ENCODE data around the gene MVK. TPM values are rescaled to one million over a fixed set of nuclear protein-coding genes. Genes with fewer than 3 reads are reported as not detected.

Gene MVK
- polyA plus RNA-seq (ENCODE audit: insufficient read length in 12 of 12) = 10 to 100 TPM in 10 of 12 donors, 1 to 10 TPM in 1, not detected in 1; 8.0 to 19.0 (median 15.3) TPM
- long read RNA-seq, donor 1, partial matches to known transcripts = 0 of 3 reads
- long read RNA-seq, donor 1, other reads (novel, unspliced or antisense) = 0 of 3 reads
- long read RNA-seq, donor 2, transcript MVK-201 (11 exons, 1,956 nt) = major isoform, 5 of 7 reads
- long read RNA-seq, donor 2, partial matches to known transcripts = 0 of 7 reads
- long read RNA-seq, donor 2, other reads (novel, unspliced or antisense) = 0 of 7 reads
- long read RNA-seq, donor 3, full-length matches to known transcripts = 4 of 4 reads
- long read RNA-seq, donor 3, partial matches to known transcripts = 0 of 4 reads
- long read RNA-seq, donor 3, other reads (novel, unspliced or antisense) = 0 of 4 reads
- long read RNA-seq, donor 4 = 0 reads
- long read RNA-seq, donor 5 = 0 reads
- long read RNA-seq, donor 6 = 0 reads
- long read RNA-seq, donor 7, partial matches to known transcripts = 0 of 4 reads
- long read RNA-seq, donor 7, other reads (novel, unspliced or antisense) = 0 of 4 reads
- long read RNA-seq, donor 8, transcript MVK-201 (11 exons, 1,956 nt) = major isoform, 9 of 9 reads
- long read RNA-seq, donor 8, partial matches to known transcripts = 0 of 9 reads
- long read RNA-seq, donor 8, other reads (novel, unspliced or antisense) = 0 of 9 reads
- long read RNA-seq, donor 9, partial matches to known transcripts = 17 of 26 reads
- long read RNA-seq, donor 9, other reads (novel, unspliced or antisense) = 9 of 26 reads
- long read RNA-seq, donor 10, full-length matches to known transcripts = 3 of 3 reads
- long read RNA-seq, donor 10, partial matches to known transcripts = 0 of 3 reads
- long read RNA-seq, donor 10, other reads (novel, unspliced or antisense) = 0 of 3 reads
- long read RNA-seq, donor 11, transcript MVK-201 (11 exons, 1,956 nt) = major isoform, 5 of 5 reads
- long read RNA-seq, donor 11, partial matches to known transcripts = 0 of 5 reads
- long read RNA-seq, donor 11, other reads (novel, unspliced or antisense) = 0 of 5 reads

DNA sequence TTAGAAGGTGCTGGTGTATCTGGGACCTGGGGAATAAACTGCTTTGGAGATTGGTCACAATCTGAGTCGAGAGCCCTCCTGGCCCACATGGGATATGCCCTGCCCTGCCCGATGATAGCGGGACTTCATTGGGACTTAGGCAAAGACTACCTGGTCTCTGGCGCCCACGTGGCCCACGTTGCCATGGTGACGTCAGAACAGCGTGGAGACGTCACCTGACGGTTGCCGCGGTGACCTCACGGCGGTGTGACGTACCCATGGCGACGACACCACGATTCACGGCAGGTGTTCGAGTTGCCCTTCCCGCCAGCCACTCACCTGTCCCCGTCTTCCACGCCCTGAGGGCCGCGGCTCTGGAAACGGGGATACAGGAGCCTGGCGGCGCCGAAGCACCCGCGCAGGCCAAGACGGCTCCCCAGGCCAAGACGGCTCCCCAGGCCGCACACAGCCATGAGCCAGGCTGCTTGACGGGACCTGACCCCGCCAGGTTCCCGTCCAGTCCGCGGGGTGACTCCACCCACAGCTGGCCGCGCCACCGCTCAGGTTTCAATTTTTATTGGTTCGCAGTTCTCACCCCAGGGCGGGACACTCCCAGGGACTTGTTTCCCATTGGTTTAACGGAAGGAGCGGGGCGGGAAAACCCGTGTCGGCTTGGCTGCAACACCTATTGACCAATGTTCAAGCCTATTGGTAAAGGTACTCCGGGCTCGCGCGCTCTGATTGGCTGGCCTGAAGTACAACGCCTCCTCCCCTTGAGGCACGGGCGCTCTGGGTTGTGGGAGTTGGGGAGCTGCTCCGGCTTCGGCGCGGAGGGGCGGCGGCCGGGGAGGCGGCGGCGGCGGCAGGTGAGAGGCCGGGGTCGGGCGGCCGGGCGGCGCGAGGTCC is at the start of gene MVK, which contains the start of gene MMAB:
Gene MVK, plus strand, starts transcription at position 766 of the 885 bp plus-strand sequence. CDS start 1,029 bp downstream, outside the sequence.
Gene MMAB, minus strand, starts transcription at position 476 of the 885 bp plus-strand sequence. Its CDS starts 24 bp downstream, at position 452.
- DNase-seq = peak; percentile 97

DNA sequence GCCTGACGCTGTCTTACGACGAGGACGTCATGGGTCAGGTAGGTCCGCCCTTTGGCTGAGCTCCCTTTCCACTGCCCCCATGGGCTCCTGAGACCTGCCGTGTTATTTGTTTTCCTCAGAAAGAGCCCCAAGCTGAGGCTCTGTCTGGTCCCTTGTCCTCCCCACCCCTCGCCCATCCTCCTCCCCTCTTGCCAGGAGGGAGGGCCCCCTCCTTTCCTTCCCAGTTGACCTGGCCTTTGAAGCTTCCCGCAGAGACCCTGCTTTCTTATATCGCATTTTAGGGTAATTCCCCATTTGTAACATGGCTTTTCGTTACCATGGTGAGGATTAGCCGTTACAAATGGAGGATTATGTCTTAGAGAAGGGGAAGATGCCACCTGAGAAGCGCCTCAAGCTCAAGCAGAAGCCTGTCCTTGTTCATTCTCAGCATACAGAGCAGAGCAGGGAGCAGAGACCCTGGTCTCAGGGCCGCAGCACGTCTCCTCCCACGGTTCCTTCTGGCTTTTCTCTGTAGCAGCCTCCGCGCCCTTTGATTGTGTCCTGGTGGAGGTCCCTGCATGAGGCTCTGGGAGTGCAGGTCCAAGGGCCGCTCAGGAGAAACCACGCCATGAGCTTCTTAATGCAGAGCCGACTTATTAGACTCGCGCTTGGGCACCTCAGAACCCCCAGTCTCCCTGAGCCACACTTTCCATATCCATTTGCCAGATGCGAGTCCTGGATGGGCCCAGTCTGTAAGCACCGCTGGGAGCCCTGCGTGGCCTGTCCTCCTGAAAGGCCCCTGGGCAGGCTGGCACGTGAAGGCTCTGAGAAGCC is 48.9 kb upstream of the MVK start:
- DNase-seq = no peak

DNA sequence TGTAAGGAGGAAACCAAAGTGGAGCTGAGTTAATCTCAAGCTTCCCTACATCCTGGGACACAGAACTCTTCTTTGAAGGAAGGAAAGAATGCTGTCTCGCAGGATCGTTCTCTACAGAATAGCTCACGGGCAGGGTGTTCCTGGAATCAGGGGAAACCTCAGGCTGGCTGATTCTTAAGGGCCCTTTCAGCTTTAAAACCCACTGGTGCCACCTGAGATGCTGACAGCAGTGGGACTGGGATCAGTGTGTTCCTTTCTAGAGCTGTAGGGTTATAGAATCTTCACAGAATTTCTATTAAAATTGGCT is 48.4 kb upstream of the MVK start:
- no peak for DNase-seq

DNA sequence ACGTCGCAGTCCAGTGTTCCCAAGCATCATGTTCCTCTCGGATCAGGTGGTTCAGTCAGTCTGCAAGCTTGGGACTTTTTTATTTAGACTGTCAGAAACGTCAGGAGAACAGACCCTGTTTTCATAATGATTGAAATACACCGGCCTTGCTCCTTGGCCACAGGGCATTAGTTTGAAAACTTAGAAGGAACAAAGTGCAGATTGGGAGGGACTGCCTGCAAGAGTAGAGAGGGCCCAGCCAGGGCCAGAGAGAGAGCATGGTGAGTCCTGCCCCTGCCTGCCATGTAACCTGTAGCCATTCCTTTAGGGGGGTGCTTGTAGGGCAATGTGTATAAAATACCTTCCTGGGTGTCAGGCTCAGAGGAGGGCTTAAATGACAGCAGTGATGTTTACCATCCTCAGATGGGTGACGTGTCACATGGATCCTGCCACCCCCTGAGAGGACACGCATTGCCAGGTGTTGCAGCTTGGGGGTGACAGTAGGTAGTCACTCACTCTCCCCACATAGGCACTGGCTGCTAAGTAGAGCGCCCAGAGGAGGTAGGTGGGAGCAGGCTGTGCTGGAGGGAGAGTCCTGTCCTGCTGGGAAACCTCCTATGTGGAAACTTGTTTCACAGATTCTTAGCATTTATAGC is 46.0 kb upstream of the MVK start:
- DNase-seq = no peak

DNA sequence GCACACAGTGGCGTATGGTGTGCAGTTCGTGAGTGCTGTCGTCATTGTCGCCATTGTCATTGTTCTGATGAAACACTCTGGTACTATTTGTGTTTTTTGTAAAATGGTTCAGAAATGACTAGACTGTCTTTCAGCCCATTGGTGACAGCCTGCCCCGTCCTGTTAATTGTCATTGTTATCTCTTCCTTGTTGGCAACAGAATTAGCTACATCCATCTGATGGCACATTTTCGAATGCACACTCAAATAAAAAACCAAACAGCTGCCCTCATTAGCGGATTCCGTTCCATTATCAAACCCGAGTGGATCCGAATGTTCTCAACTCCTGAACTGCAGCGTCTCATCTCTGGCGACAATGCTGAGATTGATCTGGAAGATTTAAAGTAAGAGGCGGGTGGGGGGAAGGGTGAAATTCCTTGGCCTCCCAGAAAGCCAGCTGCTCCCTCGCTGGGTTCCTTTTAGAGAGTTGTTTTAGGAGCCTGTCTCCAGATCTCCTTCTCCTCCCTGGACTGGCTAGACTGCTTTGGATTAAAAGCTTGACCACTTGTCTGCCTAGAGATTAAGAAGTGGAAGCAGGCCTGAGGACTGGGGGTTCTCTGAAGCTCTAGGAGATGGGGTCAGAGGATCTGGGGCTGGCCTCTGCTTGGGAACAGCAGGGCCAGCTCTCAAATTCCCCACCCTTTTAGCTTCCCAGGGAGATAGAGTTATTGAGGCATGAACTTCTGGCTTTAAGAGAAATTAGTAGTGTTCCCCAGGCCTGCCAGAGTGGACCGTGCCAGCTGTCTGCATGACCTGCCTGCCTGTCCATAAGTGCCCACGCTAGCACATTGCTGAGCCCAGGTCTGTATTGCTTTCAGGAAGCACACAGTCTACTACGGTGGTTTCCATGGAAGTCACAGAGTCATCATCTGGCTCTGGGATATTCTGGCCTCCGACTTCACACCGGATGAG is 43.6 kb upstream of the MVK start:
- DNase-seq = no peak

DNA sequence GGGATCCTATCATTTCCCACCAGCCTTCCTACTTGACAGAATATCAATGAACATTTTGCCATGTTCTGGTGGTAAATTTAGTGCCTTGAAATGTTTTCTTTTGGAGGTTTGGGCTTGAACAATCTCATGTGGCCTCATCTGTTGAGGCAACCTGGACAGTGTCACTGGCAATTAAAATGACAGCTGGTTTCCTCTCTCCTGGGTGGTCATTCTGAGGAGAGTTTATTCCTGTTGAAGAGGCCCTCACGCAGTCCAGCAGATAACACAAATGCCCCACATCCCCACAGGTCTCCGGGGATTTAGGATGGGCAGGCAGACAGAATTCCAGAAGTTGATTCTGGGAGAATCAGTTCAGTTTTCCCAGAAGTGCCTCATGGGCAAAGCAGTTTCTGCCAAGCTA is 42.2 kb upstream of the MVK start:
- no peak for DNase-seq

DNA sequence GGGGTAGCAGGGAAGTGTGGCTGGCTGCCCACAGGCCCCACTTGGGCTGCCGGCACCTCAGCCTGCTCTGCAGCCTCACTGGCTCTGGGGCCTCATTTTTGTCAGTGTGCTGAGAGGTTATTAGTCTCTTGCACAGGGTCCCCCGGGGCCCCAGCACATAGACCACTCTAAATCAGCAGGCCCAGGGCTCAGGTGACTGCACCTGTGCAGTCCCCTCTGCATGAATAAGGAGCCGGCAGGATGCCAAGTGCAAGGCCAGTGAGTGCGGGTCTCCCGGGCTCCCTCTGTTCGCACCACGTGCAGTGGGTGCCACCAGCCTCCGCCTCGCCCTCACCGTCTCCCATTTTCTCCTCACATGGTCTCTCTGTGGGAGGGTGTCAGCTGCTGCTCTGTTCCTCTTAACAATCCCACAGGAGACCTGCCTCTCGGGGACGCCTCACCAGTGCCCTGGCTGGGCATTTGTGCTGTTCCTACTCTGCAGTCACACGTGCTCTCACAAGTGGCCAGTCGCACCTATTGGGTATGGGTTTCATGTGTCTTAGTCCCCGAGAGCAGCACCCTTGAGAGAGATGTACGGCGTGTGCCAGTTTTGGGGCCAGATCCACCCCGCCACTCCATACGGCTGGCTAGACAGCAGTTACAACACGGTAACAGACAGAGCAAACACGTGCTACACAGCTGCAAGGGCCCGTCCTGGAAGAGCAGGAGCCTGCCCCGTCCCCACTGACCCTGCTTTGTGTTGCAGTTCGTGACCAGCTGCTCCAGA is 40.7 kb upstream of the MVK start:
- DNase-seq = no peak

DNA sequence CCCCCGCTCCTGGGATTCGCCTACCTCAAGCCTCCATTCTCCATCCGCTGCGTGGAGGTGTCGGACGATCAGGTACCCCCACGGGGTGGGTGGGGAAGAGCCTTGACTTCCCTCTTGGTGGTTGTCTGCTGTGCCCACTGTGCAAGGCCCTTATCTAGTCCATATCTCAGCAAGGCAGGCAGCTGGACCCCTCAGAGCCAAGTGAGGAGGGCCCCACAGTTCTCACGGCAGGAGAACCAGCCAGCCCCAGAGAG is 40.2 kb upstream of the MVK start:
- DNase-seq = no peak

DNA sequence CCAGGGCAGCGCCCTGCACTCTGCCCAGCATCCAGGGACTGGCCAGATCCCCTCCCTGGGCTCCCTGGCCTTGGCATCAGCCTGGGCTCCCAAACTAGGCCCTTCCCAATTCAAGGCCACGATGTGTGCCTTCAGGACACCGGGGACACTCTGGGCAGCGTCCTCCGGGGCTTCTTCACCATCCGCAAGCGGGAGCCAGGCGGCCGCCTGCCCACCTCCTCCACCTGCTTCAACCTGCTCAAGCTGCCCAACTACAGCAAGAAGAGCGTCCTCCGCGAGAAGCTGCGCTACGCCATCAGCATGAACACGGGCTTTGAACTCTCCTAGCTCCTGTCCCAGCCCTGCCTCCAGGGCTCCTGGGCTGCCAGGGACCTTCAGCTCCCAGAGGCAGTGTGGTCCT is 39.1 kb upstream of the MVK start:
- no peak for DNase-seq

DNA sequence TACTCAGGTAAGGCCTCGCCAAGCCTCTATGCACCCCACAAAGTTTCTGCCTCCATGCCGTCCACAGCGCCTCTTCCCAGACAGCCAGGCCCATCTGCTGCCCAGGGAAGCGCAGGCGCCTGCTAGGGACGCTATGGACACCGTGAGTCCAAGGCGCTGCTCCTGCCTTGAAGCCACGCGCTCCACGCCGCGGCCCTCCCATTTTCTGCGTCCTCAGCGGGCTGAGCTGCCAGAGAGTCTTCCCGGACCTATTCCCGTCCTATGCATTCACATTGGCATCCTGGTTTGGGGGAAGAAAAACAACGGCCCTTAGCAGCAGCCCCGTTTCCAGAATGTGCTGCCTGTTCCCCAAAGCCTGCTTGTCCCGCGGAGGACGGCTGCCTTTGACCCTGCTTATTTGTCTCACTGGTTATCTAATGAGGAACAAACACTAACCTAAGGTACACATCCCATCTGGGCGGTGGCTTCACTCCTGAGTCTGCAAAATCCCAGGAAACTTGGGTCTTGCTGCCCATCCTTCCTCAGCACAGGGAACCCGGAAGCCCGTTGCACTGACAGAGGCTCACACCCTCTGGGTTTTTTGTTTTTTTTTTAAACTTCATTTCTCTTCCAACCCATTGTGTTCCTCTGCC is 38.2 kb upstream of the MVK start:
- no peak for DNase-seq

DNA sequence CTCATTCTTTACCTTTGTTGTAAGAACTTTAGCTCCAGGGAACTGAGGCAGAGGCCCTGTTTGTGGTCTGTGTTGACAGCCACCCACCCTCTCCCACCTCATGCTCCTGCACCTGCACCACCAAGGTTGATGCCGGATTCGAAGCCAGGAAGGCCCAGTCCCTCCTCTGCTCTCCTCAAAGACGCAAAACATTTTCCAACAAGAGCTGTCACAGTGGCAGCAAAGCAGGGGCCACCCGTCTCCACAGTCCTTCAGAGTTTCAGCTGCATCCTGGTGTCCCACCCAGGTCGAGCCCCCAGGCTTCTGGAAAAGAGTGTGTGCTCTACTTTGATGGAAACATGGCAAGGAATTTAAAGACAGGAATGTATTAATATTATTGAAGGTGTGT is 37.7 kb upstream of the MVK start:
- DNase-seq = no peak

DNA sequence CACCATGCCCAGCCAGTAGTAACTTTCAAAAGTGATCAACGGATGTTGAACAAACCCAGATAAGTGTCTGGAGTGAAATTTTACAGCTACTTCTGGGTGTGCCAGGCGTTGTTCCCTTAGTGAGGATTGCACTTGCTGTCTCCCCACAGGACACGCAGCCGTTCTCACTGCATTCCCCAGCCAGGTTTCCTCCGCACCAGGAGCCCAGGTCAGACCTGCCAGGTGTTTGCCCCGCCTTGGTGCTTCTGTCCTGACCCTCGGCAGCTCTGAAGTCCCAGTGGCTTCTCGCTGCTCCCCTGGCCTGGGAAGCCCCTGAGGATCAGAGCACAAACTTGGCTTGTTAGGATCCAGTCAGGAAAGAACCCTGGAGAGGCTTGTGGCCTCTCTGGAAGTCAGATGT is 36.5 kb upstream of the MVK start:
- DNase-seq = no peak

DNA sequence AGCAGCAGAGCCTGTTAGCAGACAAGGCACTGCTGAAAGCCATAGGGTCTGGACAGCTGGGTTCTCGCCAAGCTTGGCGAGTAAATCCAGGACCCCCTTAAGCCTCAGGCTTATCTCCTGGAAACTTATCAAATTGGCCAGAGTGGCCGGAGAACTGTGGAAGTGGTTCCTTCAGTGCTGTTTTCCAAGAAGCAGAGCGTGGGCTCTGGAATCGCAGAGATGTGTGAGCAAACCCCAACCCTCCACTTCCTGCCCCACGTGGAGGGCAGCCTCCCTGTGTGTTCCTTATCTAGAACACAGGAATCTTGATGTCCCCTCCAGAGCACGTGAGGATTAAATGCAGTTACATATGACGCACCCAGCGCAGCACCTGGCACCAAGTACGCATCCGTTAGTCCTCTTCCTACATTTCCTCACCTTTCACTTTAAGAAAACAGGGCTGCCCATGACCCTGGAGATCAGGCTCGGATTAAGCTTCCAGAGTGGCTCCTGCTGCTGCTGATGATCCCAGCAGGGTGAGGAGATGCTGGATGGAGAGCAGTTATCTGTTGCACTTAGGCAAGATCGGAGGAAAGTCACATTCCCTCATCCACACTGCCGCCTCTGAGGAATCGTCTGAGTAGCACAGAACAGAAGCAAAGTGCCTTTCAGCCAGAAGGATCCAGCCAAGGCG is 35.3 kb upstream of the MVK start:
- no peak for DNase-seq

DNA sequence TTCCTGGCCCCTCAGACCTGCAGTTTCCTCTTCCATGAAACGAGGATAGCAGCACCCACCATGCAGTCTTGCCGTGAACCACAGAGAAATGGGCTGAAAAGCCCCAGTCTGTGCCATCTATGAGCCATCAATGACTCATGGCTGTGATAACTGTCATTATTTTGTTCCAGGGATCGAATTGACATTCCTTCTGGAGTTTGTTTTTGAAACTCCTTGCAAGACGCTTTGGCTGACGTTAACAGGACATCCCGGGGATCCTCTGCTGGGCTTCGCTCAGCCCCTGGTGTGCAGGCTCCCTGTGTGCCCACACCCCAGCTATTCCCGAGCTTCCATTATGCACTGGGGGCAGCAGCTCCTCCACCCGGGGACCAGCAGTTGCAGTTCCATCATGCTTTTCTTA is 34.1 kb upstream of the MVK start:
- DNase-seq = no peak

DNA sequence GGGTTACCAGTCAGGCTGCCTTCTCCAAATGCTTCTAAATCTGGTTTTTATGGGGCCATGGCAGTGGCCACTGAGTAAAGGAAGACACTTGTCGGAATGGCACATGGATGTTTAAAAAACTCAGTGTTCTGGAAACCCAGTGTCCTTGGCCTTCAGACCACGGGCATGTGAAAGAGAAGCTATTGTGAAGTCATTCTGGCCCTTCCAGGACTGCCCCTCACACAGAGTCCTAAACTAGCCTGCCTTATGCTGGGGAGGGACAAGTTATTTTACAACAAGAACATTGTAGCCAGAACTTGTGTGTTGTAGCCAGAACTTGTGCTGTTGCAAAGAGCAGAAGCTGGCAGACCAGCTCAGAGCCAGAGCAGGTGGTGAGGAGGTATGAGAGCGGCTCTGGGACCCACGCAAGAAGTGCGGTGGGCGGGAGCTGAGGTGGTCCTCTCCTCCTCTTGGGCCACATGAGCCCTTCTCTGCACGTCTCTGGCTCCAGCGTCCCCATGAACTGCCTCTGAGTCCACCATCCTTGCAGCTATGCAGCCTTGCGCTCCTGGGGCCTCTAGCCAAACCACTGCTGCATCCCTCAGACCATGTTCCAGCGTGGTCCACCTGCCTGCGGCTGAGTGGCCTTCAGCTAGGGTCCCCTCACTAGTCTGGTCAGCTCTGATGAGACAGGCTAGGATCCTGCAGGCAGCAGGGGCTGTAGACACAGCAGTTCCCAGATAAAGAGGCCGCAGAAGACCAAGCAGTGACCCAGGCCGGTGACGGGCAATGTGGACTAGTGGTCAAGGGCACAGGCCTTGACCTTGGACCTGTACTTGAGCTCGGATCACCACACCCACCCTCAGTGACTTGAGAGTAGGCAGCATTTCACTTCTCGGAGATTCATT is 32.8 kb upstream of the MVK start:
- no peak for DNase-seq

DNA sequence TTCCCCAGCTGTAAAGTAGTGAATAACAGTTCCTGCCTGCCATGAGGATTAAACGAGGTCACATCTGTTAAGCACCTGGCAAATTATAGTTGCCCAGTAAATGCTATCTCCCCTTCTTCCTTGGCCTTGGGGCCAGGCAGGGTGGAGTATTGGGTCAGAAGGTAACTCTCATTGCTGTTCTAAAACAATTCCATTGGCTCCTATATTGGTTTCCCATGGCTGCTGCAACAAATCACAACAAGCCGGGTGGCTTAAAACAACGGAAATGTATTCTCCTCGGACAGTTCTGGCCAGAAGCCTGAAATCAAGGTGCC is 32.2 kb upstream of the MVK start:
- no peak for DNase-seq

DNA sequence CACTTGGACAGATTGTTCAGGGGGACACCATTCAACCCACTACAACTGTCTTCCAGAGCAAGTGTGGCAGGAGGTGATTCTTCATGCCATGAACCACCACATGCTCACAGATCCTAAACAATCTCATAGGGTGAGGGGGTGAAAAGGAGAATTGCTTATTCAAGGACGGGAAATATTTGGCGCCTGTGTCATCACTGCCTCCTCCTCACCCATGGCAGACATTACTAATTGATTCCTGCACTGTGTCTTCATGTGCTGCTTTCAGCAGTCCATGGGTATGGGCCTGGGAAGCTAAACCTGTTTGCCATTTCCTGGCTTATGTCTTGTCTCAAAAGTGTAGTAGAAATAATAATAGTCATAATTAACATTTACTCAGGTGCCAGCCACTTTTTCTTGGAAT is 31.6 kb upstream of the MVK start:
- DNase-seq = no peak

All from muscle of arm (tissue), 14 donors.